Type B pancreatic cell (in vitro differentiated cells): Measurements from ENCODE around the gene CD55. TPM values are rescaled to one million over a fixed set of nuclear protein-coding genes. Genes with fewer than 3 reads are reported as not detected.

Experiments
- DNase-seq: peaks from one replicate; pipeline ENCODE4 v3.0.0; 2021; ENCODE audit warnings: mixed read lengths; ENCODE audit not compliant: unreplicated experiment; ENCODE audit errors: extremely low spot score
- H3K27ac Mint-ChIP-seq: 2 replicates; pipeline ENCODE4 v1.8.0; 2021; ENCODE audit warnings: mild to moderate bottlenecking, mixed read lengths
- H3K27me3 Mint-ChIP-seq: 2 replicates; pipeline ENCODE4 v1.8.0; 2021; ENCODE audit warnings: mixed read lengths
- H3K36me3 Mint-ChIP-seq: 2 replicates; pipeline ENCODE4 v1.8.0; 2021; ENCODE audit warnings: mixed read lengths
- H3K4me1 Mint-ChIP-seq: one replicate; pipeline ENCODE4 v1.8.0; 2021; ENCODE audit warnings: mixed read lengths; ENCODE audit not compliant: unreplicated experiment
- H3K4me3 Mint-ChIP-seq: 2 replicates; pipeline ENCODE4 v1.8.0; 2021; ENCODE audit warnings: mild to moderate bottlenecking, mixed read lengths
- H3K9me3 Mint-ChIP-seq: 2 replicates; pipeline ENCODE4 v1.8.0; 2021; ENCODE audit warnings: mixed read lengths
- CTCF ChIP-seq: fragments of 200-600 bp; sonication (generic); conservative IDR thresholded peaks from 2 replicates; pipeline ENCODE4 v1.5.0; 2021; ENCODE audit warnings: antibody characterized with exemption, mild to moderate bottlenecking
- total RNA-seq: library from RNA; stranded (reverse); gene quantifications from 2 replicates; pipeline ENCODE4 v1.2.1, GENCODE V29; 2021; ENCODE audit warnings: low replicate concordance

Gene CD55
- total RNA-seq, 1 donor from 2014 or later = 60.0 TPM

GRCh38 chr1:207298636-207299398 lies 22.7 kb upstream of the CD55 start:
- Mint-ChIP-seq H3K27me3 (no peaks in the 10 kb centered on the region), H3K36me3 (no peaks in the 10 kb centered on the region), H3K9me3 (peaks cover 9% of the 10 kb centered on the region), H3K4me3 (no peak overlapping the region), H3K27ac (no peak overlapping the region), H3K4me1 (no peaks in the 10 kb centered on the region)
- DNase-seq = no peak
- TF ChIP-seq CTCF = no peak

- H3K9me3 Mint-ChIP-seq = peaks cover 9% of the 10 kb centered on the region
- H3K4me1 Mint-ChIP-seq = no peaks in the 10 kb centered on the region
- no peak for TF ChIP-seq CTCF
- no peak overlapping the region for H3K4me3 Mint-ChIP-seq
- H3K36me3 Mint-ChIP-seq = no peaks in the 10 kb centered on the region
- no peak overlapping the region for H3K27ac Mint-ChIP-seq
- H3K27me3 Mint-ChIP-seq = no peaks in the 10 kb centered on the region
- no peak for DNase-seq
These were observed 20.5 kb upstream of the CD55 start for GRCh38 chr1:207300970-207301369.

GRCh38 chr1:207302618-207303393 lies 18.7 kb upstream of the CD55 start:
- no peak for TF ChIP-seq CTCF
- H3K27me3 Mint-ChIP-seq = no peaks in the 10 kb centered on the region
- H3K36me3 Mint-ChIP-seq = no peaks in the 10 kb centered on the region
- H3K9me3 Mint-ChIP-seq = peaks cover 9% of the 10 kb centered on the region
- H3K4me1 Mint-ChIP-seq = no peaks in the 10 kb centered on the region
- H3K4me3 Mint-ChIP-seq = no peak overlapping the region
- DNase-seq = no peak
- no peak overlapping the region for H3K27ac Mint-ChIP-seq

GRCh38 chr1:207304710-207305488 lies 16.6 kb upstream of the CD55 start:
- H3K9me3 Mint-ChIP-seq = peaks cover 9% of the 10 kb centered on the region
- no peak for TF ChIP-seq CTCF

GRCh38 chr1:207305489-207305873 lies 16.0 kb upstream of the CD55 start:
- no peak overlapping the region for H3K27ac Mint-ChIP-seq

More at GRCh38 chr1:207304710-207305488, 16.6 kb upstream of the CD55 start:
- DNase-seq = no peak
- H3K4me1 Mint-ChIP-seq = peaks cover 6% of the 10 kb centered on the region
- H3K4me3 Mint-ChIP-seq = no peak overlapping the region
- H3K27me3 Mint-ChIP-seq = no peaks in the 10 kb centered on the region
- H3K36me3 Mint-ChIP-seq = no peaks in the 10 kb centered on the region
- no peak overlapping the region for H3K27ac Mint-ChIP-seq

More at GRCh38 chr1:207305489-207305873, 16.0 kb upstream of the CD55 start:
- no peaks in the 10 kb centered on the region for H3K36me3 Mint-ChIP-seq
- no peak overlapping the region for H3K4me3 Mint-ChIP-seq
- DNase-seq = no peak
- TF ChIP-seq CTCF = no peak
- no peaks in the 10 kb centered on the region for H3K27me3 Mint-ChIP-seq
- peaks cover 9% of the 10 kb centered on the region for H3K9me3 Mint-ChIP-seq
- peaks cover 10% of the 10 kb centered on the region for H3K4me1 Mint-ChIP-seq
